NCI-H526 treated with DMSO at 0.1 percent for 48 hours (cell line): ENCODE data around the gene C7orf57.
"Not testable (repeated sequence)": the region's sequence is repeated elsewhere in the genome, so short reads cannot be mapped to it uniquely, and the experiment has no call there.

Source experiments
- DNase-seq: peaks from one replicate; lab custom pipeline; 2025; lab: John Stamatoyannopoulos, UW

Gene C7orf57

GRCh38 chr7:48035967-48036478, 680 bp downstream of the C7orf57 start:
- DNase-seq: no peak

- DNase-seq: no peak
Measured at GRCh38 chr7:48038815-48039506, 3.6 kb downstream of the C7orf57 start.

- no peak for DNase-seq
Measured at GRCh38 chr7:48040944-48041652, 5.8 kb downstream of the C7orf57 start.

- no peak for DNase-seq
Measured at GRCh38 chr7:48041653-48041970, 6.3 kb downstream of the C7orf57 start.

GRCh38 chr7:48042216-48042615, 6.9 kb downstream of the C7orf57 start:
- DNase-seq: no peak

GRCh38 chr7:48042636-48043035, 7.3 kb downstream of the C7orf57 start:
- no peak for DNase-seq

- no peak for DNase-seq
Measured at GRCh38 chr7:48045195-48045765, 9.9 kb downstream of the C7orf57 start.

- no peak for DNase-seq
Measured at GRCh38 chr7:48046458-48046857, 11.1 kb downstream of the C7orf57 start.

GRCh38 chr7:48048113-48048512, 12.8 kb downstream of the C7orf57 start:
- DNase-seq: no peak

- no peak for DNase-seq
Measured at GRCh38 chr7:48049850-48050249, 14.5 kb downstream of the C7orf57 start.

GRCh38 chr7:48052748-48053147, 17.4 kb downstream of the C7orf57 start:
- DNase-seq: no peak

GRCh38 chr7:48053736-48054135, 18.4 kb downstream of the C7orf57 start:
- DNase-seq: no peak

- DNase-seq: no peak
Measured at GRCh38 chr7:48058990-48059389, 23.6 kb downstream of the C7orf57 start.

GRCh38 chr7:48059706-48060105, 24.4 kb downstream of the C7orf57 start:
- DNase-seq: no peak

- no peak for DNase-seq
Measured at GRCh38 chr7:48063985-48064384, 28.6 kb downstream of the C7orf57 start.

GRCh38 chr7:48067475-48067874, 32.1 kb downstream of the C7orf57 start:
- DNase-seq: no peak

GRCh38 chr7:48074204-48074654, 38.9 kb downstream of the C7orf57 start:
- DNase-seq: no peak

- no peak for DNase-seq
Measured at GRCh38 chr7:48077423-48077822, 42.1 kb downstream of the C7orf57 start.

- no peak for DNase-seq
Measured at GRCh38 chr7:48078470-48078869, 43.1 kb downstream of the C7orf57 start.

GRCh38 chr7:48082378-48082777, 47.0 kb downstream of the C7orf57 start:
- DNase-seq: not testable (repeated sequence)

GRCh38 chr7:48083114-48083830, 47.9 kb downstream of the C7orf57 start:
- no peak for DNase-seq

- DNase-seq: no peak
Measured at GRCh38 chr7:48084727-48085432, 49.5 kb downstream of the C7orf57 start.
